C1 segment of cervical spinal cord (tissue), 14 donors: ENCODE results near the gene FLYWCH2.
"Not testable (repeated sequence)": the region's sequence is repeated elsewhere in the genome, so short reads cannot be mapped to it uniquely, and the experiment has no call there.

Experiments used
- DNase-seq, 14 donors: peaks; one replicate each; lab custom pipeline; 2025; lab: John Stamatoyannopoulos, UW

Gene FLYWCH2

GRCh38 chr16:2912330-2913199 is 29.6 kb downstream of the FLYWCH2 start:
- DNase-seq = peak in 6 of 14 donors; percentile 32 to 58 (median 50)

GRCh38 chr16:2913603-2914002 is 30.6 kb downstream of the FLYWCH2 start:
- no peak for DNase-seq

GRCh38 chr16:2914233-2914632 is 31.2 kb downstream of the FLYWCH2 start:
- no peak for DNase-seq

- no peak for DNase-seq
Observed at GRCh38 chr16:2915196-2915929, 32.3 kb downstream of the FLYWCH2 start.

GRCh38 chr16:2919511-2920255 is 36.7 kb downstream of the FLYWCH2 start:
- peak in 9 of 14 donors; percentile 12 to 62 (median 33) for DNase-seq

- DNase-seq = no peak
Observed at GRCh38 chr16:2923481-2923880, 40.5 kb downstream of the FLYWCH2 start.

GRCh38 chr16:2924901-2925755 is 42.1 kb downstream of the FLYWCH2 start:
- peak in 3 of 14 donors; percentile 4 to 25 (median 15) for DNase-seq

GRCh38 chr16:2925951-2926649 is 43.1 kb downstream of the FLYWCH2 start:
- DNase-seq = peak in 1 of 14 donors; percentile 31

GRCh38 chr16:2926650-2926999 is 43.6 kb downstream of the FLYWCH2 start:
- no peak for DNase-seq

- DNase-seq = peak in 10 of 14 donors; percentile 54 to 73 (median 67)
Observed at GRCh38 chr16:2927010-2927646, 44.1 kb downstream of the FLYWCH2 start.

GRCh38 chr16:2928151-2928550 is 45.1 kb downstream of the FLYWCH2 start:
- DNase-seq = not testable (repeated sequence)

- no peak for DNase-seq
Observed at GRCh38 chr16:2928796-2929195, 45.8 kb downstream of the FLYWCH2 start.

- DNase-seq = no peak
Observed at GRCh38 chr16:2929693-2930092, 46.7 kb downstream of the FLYWCH2 start.

- DNase-seq = no peak
Observed at GRCh38 chr16:2930236-2930635, 47.2 kb downstream of the FLYWCH2 start.

GRCh38 chr16:2931231-2931914 is 48.4 kb downstream of the FLYWCH2 start:
- not testable (repeated sequence) for DNase-seq

- no peak for DNase-seq
Observed at GRCh38 chr16:2933136-2933535, 50.1 kb downstream of the FLYWCH2 start.

GRCh38 chr16:2933701-2934100 is 50.7 kb downstream of the FLYWCH2 start:
- DNase-seq = no peak

- DNase-seq = no peak
Observed at GRCh38 chr16:2934450-2934849, 51.4 kb downstream of the FLYWCH2 start.

- no peak for DNase-seq
Observed at GRCh38 chr16:2936436-2937011, 53.5 kb downstream of the FLYWCH2 start.
